Right atrium auricular region (tissue), 2 donors: Measurements from ENCODE around the gene NDUFAF8. TPM values are rescaled to one million over a fixed set of nuclear protein-coding genes. Genes with fewer than 3 reads are reported as not detected.

ENCODE experiments used
- DNase-seq: peaks from one replicate; pipeline ENCODE4 v3.0.0-alpha.2; 2019; ENCODE audit warnings: low spot score
- H3K27ac ChIP-seq, 2 donors: fragments of 200-600 bp; sonication (generic); 1 replicate in 1 of 2; 2 replicates in 1 of 2; pipeline ENCODE4 v1.5.1; 2016 to 2019
- H3K27me3 ChIP-seq, 2 donors: fragments of 200-600 bp; sonication (generic); one replicate each; pipeline versions ENCODE4 v1.5.1 to v1.6.0; 2017 to 2019
- H3K36me3 ChIP-seq: fragments of 200-600 bp; sonication (generic); one replicate; pipeline ENCODE4 v1.5.1; 2016
- H3K4me1 ChIP-seq, 2 donors: fragments of 200-600 bp; sonication (generic); one replicate each; pipeline versions ENCODE4 v1.5.1 to v1.6.0; 2017 to 2019
- H3K4me3 ChIP-seq, 2 donors: fragments of 200-600 bp; sonication (generic); 1 replicate in 1 of 2; 2 replicates in 1 of 2; pipeline ENCODE4 v1.5.1; 2017 to 2019; ENCODE audit warnings: mild to moderate bottlenecking in 1 of 2, moderate library complexity in 1 of 2
- H3K9me3 ChIP-seq, 2 donors: fragments of 200-600 bp; sonication (generic); one replicate each; pipeline ENCODE4 v1.5.1; 2019
- CTCF ChIP-seq, 2 donors: fragments of 200-600 bp; sonication (generic); IDR thresholded peaks; one replicate each; pipeline ENCODE4 v1.5.1; 2019; ENCODE audit warnings: antibody characterized with exemption in 2 of 2
- total RNA-seq, 2 donors: library from RNA; depleted of rRNA; stranded (reverse); fragments of >200 nt; gene quantifications; one replicate each; pipeline ENCODE4 v1.1.0, GENCODE V29; 2016

NDUFAF8 gene
- total RNA-seq, 2 donors from 2014 or later, result 53.1 to 53.5 TPM

- Histone ChIP-seq H3K4me3 (no peak overlapping the region), H3K27me3 (no peaks in the 10 kb centered on the region), H3K27ac (no peak overlapping the region), H3K4me1 (peaks cover 0 to 21% of the 10 kb centered on the region in 2 donors), H3K9me3 (no peaks in the 10 kb centered on the region), H3K36me3 (peaks cover 31% of the 10 kb centered on the region)
- no peak for DNase-seq
- TF ChIP-seq CTCF (IDR thresholded peaks at IDR 0.05), result no peak
These were observed 13.8 kb downstream of the NDUFAF8 start for GRCh38 chr17:81252987-81253329.

GRCh38 chr17:81253358-81254131, 14.4 kb downstream of the NDUFAF8 start:
- DNase-seq, result no peak
- peaks cover 0 to 21% of the 10 kb centered on the region in 2 donors for H3K4me1 ChIP-seq
- H3K27me3 ChIP-seq, result no peaks in the 10 kb centered on the region
- peak; percentile 70 to 89 for TF ChIP-seq CTCF (IDR thresholded peaks at IDR 0.05)
- peaks cover 33% of the 10 kb centered on the region for H3K36me3 ChIP-seq
- H3K27ac ChIP-seq, result no peak overlapping the region
- no peaks in the 10 kb centered on the region for H3K9me3 ChIP-seq
- H3K4me3 ChIP-seq, result no peak overlapping the region

DNA sequence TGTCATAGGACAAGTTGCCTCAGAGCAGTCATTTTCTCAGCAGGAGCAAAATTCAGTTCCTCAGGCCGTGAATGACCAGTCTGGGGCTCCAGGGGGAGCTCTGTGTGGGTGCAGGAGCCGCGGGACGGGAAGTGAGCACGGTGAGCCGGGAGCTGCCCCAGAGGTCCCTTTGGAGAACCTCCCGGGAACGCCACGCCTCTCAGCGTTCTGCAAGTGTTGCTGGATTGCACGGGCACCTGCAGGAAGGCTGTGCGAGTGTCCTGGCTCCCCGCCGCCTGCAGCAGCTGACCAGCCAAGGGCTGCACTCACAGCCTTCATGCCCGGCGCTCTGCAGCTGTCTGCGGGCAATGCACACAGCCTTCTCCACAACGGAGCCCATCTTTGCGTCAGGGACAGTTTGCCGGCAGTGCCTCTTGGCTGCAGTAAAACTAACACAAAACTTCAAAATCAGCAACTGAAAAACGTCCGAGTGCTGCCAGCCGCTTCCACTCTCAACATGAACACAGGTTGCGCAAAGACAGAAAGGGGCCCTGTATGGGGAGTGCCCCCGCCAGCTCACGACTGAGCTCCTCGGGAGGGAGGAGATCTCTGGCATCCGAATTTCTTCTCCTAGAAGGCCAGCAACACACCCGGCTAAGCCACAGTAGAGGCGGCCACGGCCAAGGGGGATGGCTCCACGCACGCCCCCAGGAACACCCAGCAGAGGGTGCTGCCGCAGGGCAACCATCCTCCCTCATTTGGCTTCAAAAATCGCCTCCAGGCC, 16.0 kb downstream of the NDUFAF8 start:
- Histone ChIP-seq H3K4me1 (peaks cover 0 to 21% of the 10 kb centered on the region in 2 donors), H3K27me3 (no peaks in the 10 kb centered on the region), H3K36me3 (peaks cover 41% of the 10 kb centered on the region), H3K4me3 (no peak overlapping the region), H3K9me3 (no peaks in the 10 kb centered on the region), H3K27ac (peak overlapping the region; percentile 27 to 31)
- peak; percentile 48 to 74 for TF ChIP-seq CTCF (IDR thresholded peaks at IDR 0.05)
- DNase-seq, result peak; percentile 81

- Histone ChIP-seq H3K4me1 (peaks cover 0 to 21% of the 10 kb centered on the region in 2 donors), H3K4me3 (no peak overlapping the region), H3K36me3 (peaks cover 43% of the 10 kb centered on the region), H3K27me3 (no peaks in the 10 kb centered on the region), H3K9me3 (no peaks in the 10 kb centered on the region), H3K27ac (peak overlapping the region in 1 of 2 donors; percentile 9)
- DNase-seq, result no peak
- TF ChIP-seq CTCF (IDR thresholded peaks at IDR 0.05), result no peak
These were observed 17.5 kb downstream of the NDUFAF8 start for GRCh38 chr17:81256616-81257015.

GRCh38 chr17:81257533-81257932, 18.4 kb downstream of the NDUFAF8 start:
- Histone ChIP-seq H3K27ac (no peak overlapping the region), H3K4me3 (no peak overlapping the region), H3K9me3 (no peaks in the 10 kb centered on the region), H3K4me1 (peaks cover 0 to 15% of the 10 kb centered on the region in 2 donors), H3K27me3 (no peaks in the 10 kb centered on the region), H3K36me3 (peaks cover 35% of the 10 kb centered on the region)
- no peak for DNase-seq
- TF ChIP-seq CTCF (IDR thresholded peaks at IDR 0.05), result no peak
